Uterus (tissue), 4 donors: Measurements from ENCODE around the gene SLBP. TPM values are rescaled to one million over a fixed set of nuclear protein-coding genes. Genes with fewer than 3 reads are reported as not detected.
A peak's percentile ranks its signal among the peaks of the same experiment; 100 is the strongest.

Experiments used
- DNase-seq, 2 donors: peaks; one replicate each; pipeline ENCODE4 v3.0.0-alpha.2; 2019 to 2020
- H3K27ac ChIP-seq, 2 donors: fragments of 200-600 bp; sonication (generic); 1 replicate in 1 of 2; 2 replicates in 1 of 2; pipeline ENCODE4 v1.5.1; 2016 to 2018
- H3K27me3 ChIP-seq, 2 donors: fragments of 200-600 bp; sonication (generic); one replicate each; pipeline ENCODE4 v1.5.1; 2018 to 2019; ENCODE audit warnings: control low read depth in 1 of 2
- H3K36me3 ChIP-seq, 2 donors: fragments of 200-600 bp; sonication (generic); one replicate each; pipeline ENCODE4 v1.5.1; 2019; ENCODE audit warnings: control low read depth in 1 of 2
- H3K4me1 ChIP-seq, 2 donors: fragments of 200-600 bp; sonication (generic); one replicate each; pipeline ENCODE4 v1.5.1; 2018 to 2019; ENCODE audit warnings: control low read depth in 1 of 2
- H3K4me3 ChIP-seq, 2 donors: fragments of 200-600 bp; sonication (generic); 1 replicate in 1 of 2; 2 replicates in 1 of 2; pipeline ENCODE4 v1.5.1; 2018 to 2019; ENCODE audit warnings: mild to moderate bottlenecking in 1 of 2
- H3K9me3 ChIP-seq, 2 donors: fragments of 200-600 bp; sonication (generic); one replicate each; pipeline ENCODE4 v1.5.1; 2019; ENCODE audit warnings: control low read depth in 1 of 2
- CTCF ChIP-seq, 4 experiments: fragments of 200-600 bp in 2 of 4; fragments of 450-650 bp in 2 of 4; sonication (generic) in 2 of 4; IDR thresholded peaks; one replicate each; pipeline ENCODE4 v1.5.1; 2016 to 2019; ENCODE audit warnings: antibody characterized with exemption in 4 of 4, mild to moderate bottlenecking in 2 of 4, moderate library complexity in 1 of 4
- POLR2A ChIP-seq, 2 donors: fragments of 450-650 bp; IDR thresholded peaks; one replicate each; pipeline ENCODE4 v1.6.1; 2016; ENCODE audit warnings: antibody characterized with exemption in 2 of 2, mild to moderate bottlenecking in 1 of 2, moderate library complexity in 1 of 2
- intact Hi-C: fragments of 100-400 bp; cut with DNase I; formaldehyde crosslinking; loops from one replicate; pipeline ENCODE4 v1.15.1; 2023; ENCODE audit warnings: low total_unique reads
- total RNA-seq, 4 donors: library from RNA; depleted of rRNA in 3 of 4; stranded (reverse); fragments of >200 nt in 3 of 4; gene quantifications; one replicate each; pipeline versions ENCODE4 v1.1.0 to v1.2.4, GENCODE V29; 2014 to 2023
- donor health status: DM: yes; HTN: yes; CAD: no.

The SLBP gene
- total RNA-seq, 4 donors from 2014 or later, result 25.0 to 56.4 (median 41.4) TPM

DNA sequence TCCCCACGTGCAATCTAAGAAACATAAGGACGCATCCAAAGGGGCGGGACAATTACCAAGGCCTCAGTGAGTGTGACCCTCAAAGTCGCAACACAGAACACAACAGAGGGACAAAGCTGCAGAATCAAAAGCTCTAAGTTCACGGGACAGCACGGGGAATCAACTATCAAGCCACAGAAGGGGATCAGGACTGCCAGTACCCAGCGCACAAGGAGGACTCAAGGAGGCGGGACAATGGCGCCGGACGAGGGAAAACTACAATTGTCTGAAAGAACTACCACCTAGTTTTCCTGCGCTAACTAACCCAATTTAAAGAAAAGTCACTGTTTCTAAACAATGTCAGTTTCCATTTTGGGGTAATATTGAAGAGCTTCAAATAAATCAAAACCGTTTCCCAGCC is 29.3 kb downstream of the SLBP start:
- TF ChIP-seq CTCF (IDR thresholded peaks at IDR 0.05) (no peak), POLR2A (IDR thresholded peaks at IDR 0.05) (no peak)
- no peak for DNase-seq
- H3K4me3 ChIP-seq, result peak overlapping the region in 1 of 2 donors; percentile 91
- intact Hi-C loops, result no loop called here
- peak overlapping the region; percentile 82 to 84 for H3K27ac ChIP-seq
- H3K27me3 ChIP-seq, result no peaks in the 10 kb centered on the region
- no peaks in the 10 kb centered on the region for H3K36me3 ChIP-seq
- H3K9me3 ChIP-seq, result no peaks in the 10 kb centered on the region
- peaks cover 0 to 8% of the 10 kb centered on the region in 2 donors for H3K4me1 ChIP-seq

- no peaks in the 10 kb centered on the region for H3K27me3 ChIP-seq
- no peaks in the 10 kb centered on the region for H3K36me3 ChIP-seq
- intact Hi-C loops, result no loop called here
- no peaks in the 10 kb centered on the region for H3K9me3 ChIP-seq
- H3K4me3 ChIP-seq, result no peak overlapping the region
- no peak for DNase-seq
- H3K4me1 ChIP-seq, result no peaks in the 10 kb centered on the region
- H3K27ac ChIP-seq, result no peak overlapping the region
- no peak for TF ChIP-seq POLR2A (IDR thresholded peaks at IDR 0.05)
- no peak for TF ChIP-seq CTCF (IDR thresholded peaks at IDR 0.05)
These were observed 33.9 kb downstream of the SLBP start for GRCh38 chr4:1678244-1678643.

DNA sequence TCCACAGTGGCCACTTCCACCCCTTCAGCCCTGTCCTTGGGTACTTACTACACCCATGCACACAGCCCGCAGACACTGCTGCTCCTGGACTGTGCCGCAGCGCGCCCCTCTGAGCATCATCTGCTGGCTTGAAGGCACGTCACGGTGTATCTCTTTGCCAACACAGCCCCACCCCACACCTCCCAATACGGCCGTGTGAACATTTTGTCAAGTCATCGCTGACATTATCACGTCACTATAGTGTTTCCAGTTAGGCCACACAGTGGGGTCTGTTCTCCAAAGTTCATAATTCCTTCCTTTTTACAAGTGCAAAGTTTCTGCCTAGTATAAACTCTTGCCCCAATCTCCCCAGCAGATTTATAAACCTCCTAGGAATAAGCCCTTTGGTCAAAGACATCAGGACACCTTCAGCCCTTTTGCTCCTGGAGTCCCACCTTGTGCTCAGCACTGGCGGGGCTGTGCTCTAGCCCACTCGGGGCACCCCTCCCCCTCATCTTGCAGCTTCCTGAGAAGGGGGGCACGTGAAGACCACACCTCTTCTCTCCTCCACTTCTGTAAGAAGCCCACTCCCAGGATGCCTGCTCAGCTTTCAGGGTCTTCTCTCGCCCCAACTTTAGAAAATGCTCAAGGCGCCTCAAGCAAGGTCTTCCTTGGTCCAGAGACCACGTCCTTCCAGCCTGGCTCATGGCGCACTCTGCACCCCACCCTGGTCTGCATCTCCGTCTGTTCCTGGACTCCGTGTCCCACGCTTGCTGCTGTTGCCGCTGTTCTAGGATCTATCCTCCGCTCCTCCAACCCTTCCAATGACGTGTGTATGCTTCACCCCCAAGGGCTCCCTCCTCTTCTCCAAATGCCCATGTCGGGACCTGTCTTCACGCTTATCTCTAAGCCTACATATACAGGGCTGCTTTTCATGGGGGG is 35.3 kb downstream of the SLBP start:
- Histone ChIP-seq H3K36me3 (no peaks in the 10 kb centered on the region), H3K4me1 (no peaks in the 10 kb centered on the region), H3K9me3 (no peaks in the 10 kb centered on the region), H3K27me3 (no peaks in the 10 kb centered on the region), H3K4me3 (no peak overlapping the region), H3K27ac (no peak overlapping the region)
- TF ChIP-seq POLR2A (IDR thresholded peaks at IDR 0.05), result no peak
- no peak for TF ChIP-seq CTCF (IDR thresholded peaks at IDR 0.05)
- intact Hi-C loops, result no loop called here
- DNase-seq, result no peak

DNA sequence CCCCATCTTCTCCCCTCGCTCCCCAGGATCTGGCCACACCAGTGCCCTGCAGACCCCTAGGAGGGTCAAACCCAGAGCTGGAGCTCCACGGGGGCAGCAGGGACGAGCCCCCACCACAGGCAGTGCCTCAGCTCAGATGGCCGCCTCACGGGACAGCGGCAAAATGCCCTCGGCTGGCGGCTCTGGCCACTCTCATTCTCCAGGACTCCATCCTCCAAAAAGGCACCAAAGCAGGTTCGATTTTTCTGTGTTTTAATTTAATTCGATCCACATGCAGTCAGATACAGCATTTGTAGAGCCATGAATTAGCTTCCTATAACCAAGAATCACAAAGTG is 36.3 kb downstream of the SLBP start:
- intact Hi-C loops, result no loop called here

More for the DNA sequence above, 36.3 kb downstream of the SLBP start:
- H3K4me3 ChIP-seq, result no peak overlapping the region
- no peak overlapping the region for H3K27ac ChIP-seq
- H3K4me1 ChIP-seq, result no peaks in the 10 kb centered on the region
- H3K9me3 ChIP-seq, result no peaks in the 10 kb centered on the region
- DNase-seq, result no peak
- no peaks in the 10 kb centered on the region for H3K27me3 ChIP-seq
- TF ChIP-seq CTCF (IDR thresholded peaks at IDR 0.05) (no peak), POLR2A (IDR thresholded peaks at IDR 0.05) (no peak)
- no peaks in the 10 kb centered on the region for H3K36me3 ChIP-seq
